K562 (cell line): ENCODE results near the gene DNAJB1. TPM values are rescaled to one million over a fixed set of nuclear protein-coding genes. Genes with fewer than 3 reads are reported as not detected.

Experiments used
- CAMTA2 ChIP-seq: fragments of 250-450 bp; sonication (Bioruptor Pico); conservative IDR thresholded peaks from 2 replicates; pipeline ENCODE4 v1.5.1; 2022
- CHAMP1 ChIP-seq: fragments of 450-650 bp; IDR thresholded peaks from 2 replicates; pipeline ENCODE4 v1.6.1; 2016; ENCODE audit warnings: mild to moderate bottlenecking
- FOXK2 ChIP-seq, 2 experiments: fragments of 450-650 bp; IDR thresholded peaks in 1 of 2; conservative IDR thresholded peaks in 1 of 2; 2 replicates each; pipeline ENCODE4 v1.6.1; 2016; ENCODE audit warnings: low read depth in 2 of 2, mild to moderate bottlenecking in 1 of 2
- HDAC3 ChIP-seq: fragments of 450-650 bp; IDR thresholded peaks from 2 replicates; pipeline ENCODE4 v1.6.1; 2018; ENCODE audit warnings: borderline replicate concordance, mild to moderate bottlenecking, moderate library complexity; ENCODE audit not compliant: partially characterized antibody
- HDAC6 ChIP-seq: IDR thresholded peaks from 2 replicates; pipeline ENCODE4 v1.6.1; 2012; ENCODE audit warnings: low read depth, mild to moderate bottlenecking, control low read depth, inconsistent platforms, low read length, moderate library complexity
- HES1 ChIP-seq: fragments of 450-650 bp; IDR thresholded peaks from 2 replicates; pipeline ENCODE4 v1.6.1; 2016; ENCODE audit warnings: low read depth, mild to moderate bottlenecking, moderate library complexity
- HMBOX1 ChIP-seq: sonication (generic); IDR thresholded peaks from 2 replicates; pipeline ENCODE4 v1.6.1; 2016
- MCM7 ChIP-seq, 2 experiments: fragments of 450-650 bp; IDR thresholded peaks; 2 replicates each; pipeline ENCODE4 v1.6.1; 2016 to 2018
- NELFE ChIP-seq: IDR thresholded peaks from 2 replicates; pipeline ENCODE4 v1.6.1; 2011; ENCODE audit warnings: mild to moderate bottlenecking; ENCODE audit not compliant: insufficient read depth, insufficient read length
- NFATC3 ChIP-seq: fragments of 450-650 bp; IDR thresholded peaks from 2 replicates; pipeline ENCODE4 v1.6.1; 2017; ENCODE audit warnings: mild to moderate bottlenecking
- NFRKB ChIP-seq: fragments of 450-650 bp; IDR thresholded peaks from 2 replicates; pipeline ENCODE4 v1.6.1; 2016; ENCODE audit warnings: low read depth
- RBM15 ChIP-seq: fragments of 200-400 bp; formaldehyde crosslinking; IDR thresholded peaks from 2 replicates; pipeline ENCODE4 v1.6.1; 2018; ENCODE audit warnings: mild to moderate bottlenecking, low read length, moderate library complexity; ENCODE audit not compliant: insufficient read depth
- SMC3 ChIP-seq: conservative IDR thresholded peaks from 2 replicates; pipeline ENCODE4 v1.6.1; 2011; ENCODE audit warnings: low read depth, low read length, improper control_type of control experiment; ENCODE audit not compliant: insufficient read depth
- ZNF347 ChIP-seq: fragments of 450-650 bp; formaldehyde crosslinking; IDR thresholded peaks from 2 replicates; pipeline ENCODE4 v1.4.0; 2020; ENCODE audit warnings: low read depth, mild to moderate bottlenecking, moderate library complexity
- ZSCAN29 ChIP-seq: fragments of 450-650 bp; IDR thresholded peaks from 2 replicates; pipeline ENCODE4 v1.6.1; 2017
- polyA plus RNA-seq, 8 experiments: library from polyadenylated mRNA; depleted of rRNA in 4 of 8; stranded (reverse) in 5 of 8; unstranded in 3 of 8; fragments of >200 nt; fragmentation: Nextera tagmentation in 2 of 8; fragmentation: Illumina TruSeq in 1 of 8; extraction: Ambion mirVana in 2 of 8; extraction: Trizol in 1 of 8; gene quantifications; 2 replicates each; pipeline versions ENCODE4 v1.2.1 to v1.2.3, GENCODE V29; 2011 to 2014; ENCODE audit warnings: inconsistent platforms in 1 of 8, missing spikeins in 1 of 8
- total RNA-seq, 7 experiments: library from RNA; depleted of rRNA in 6 of 7; stranded (reverse); fragments of >200 nt in 6 of 7; fragmentation: Illumina TruSeq in 2 of 7; extraction: Trizol in 2 of 7; gene quantifications; 2 replicates each; pipeline versions ENCODE4 v1.2.1 to v1.2.3, GENCODE V29; 2011 to 2021; ENCODE audit warnings: low replicate concordance in 1 of 7
- TF ChIP-seq, protein P1 (sequence below): IDR thresholded peaks from 2 replicates; pipeline ENCODE4 v1.6.1; 2011; ENCODE audit warnings: borderline replicate concordance, low read depth, mild to moderate bottlenecking, moderate library complexity, low read length; ENCODE audit not compliant: insufficient read depth, poor library complexity, severe bottlenecking
- TF ChIP-seq, protein P2 (sequence below): sonication (generic); formaldehyde crosslinking; IDR thresholded peaks from 2 replicates; pipeline ENCODE4 v1.8.1; 2023; ENCODE audit warnings: mild to moderate bottlenecking, missing genetic modification reagents
- TF ChIP-seq, protein P3 (sequence below): sonication (generic); formaldehyde crosslinking; IDR thresholded peaks from 2 replicates; pipeline ENCODE4 v1.8.1; 2023; ENCODE audit warnings: mild to moderate bottlenecking, missing genetic modification reagents

DNAJB1 gene
- total and polyA plus RNA-seq, 9 of the 15 experiments (the other 6 are each of a cell fraction or from before 2014, with no cell fraction given): 13.2 to 113 (median 62.1) TPM

DNA sequence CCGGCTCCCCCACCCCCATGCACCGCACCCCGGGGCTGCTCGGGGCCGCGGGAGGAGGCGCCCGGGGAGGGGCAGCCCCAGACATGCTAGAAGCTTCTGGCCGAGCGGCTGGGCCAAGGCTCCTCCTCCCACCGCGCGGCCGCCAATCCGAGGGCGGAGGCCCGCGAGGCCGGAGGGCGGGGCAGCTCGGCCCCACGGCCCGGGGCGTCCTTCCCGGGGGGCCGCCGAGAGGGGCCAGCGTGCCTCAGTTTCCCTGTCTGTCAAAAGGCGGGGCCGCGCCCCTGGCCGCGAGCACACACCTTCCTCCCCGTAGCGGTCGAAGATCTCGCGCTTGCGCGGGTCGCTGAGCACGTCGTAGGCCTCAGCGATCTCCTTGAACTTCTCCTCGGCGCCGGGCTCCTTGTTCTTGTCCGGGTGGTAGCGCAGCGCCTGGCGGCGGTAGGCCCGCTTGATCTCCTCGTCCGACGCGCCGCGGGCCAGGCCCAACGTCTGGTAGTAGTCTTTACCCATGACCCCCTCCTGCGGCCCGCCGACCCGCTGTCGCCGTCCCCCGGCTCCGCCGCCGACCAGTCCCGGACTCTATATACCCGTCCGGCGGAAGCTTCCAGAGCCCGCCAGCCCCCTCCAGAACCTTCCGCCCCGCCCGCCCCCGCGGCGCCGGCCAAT lies at the start of gene DNAJB1 (continued):
- TF ChIP-seq CHAMP1 (no peak), ZSCAN29 (no peak), NFATC3 (no peak), HDAC3 (no peak), NELFE (peak; percentile 67), FOXK2 (conservative IDR thresholded peaks at IDR 0.05 in 1 of 2, IDR thresholded peaks at IDR 0.05 in 1 of 2; ENCODE audit: low read depth in 2 of 2) (no peak), SMC3 (0 out of 2 replicates have a peak, but pooled peaks have one; percentile 3), HMBOX1 (no peak), ZNF347 (CRISPR knock-in tag) (no peak), HDAC6 (no peak), CAMTA2 (CRISPR knock-in tag) (no peak), HES1 (no peak), MCM7 (IDR thresholded peaks at IDR 0.05) (no peak), NFRKB (no peak), RBM15 (no peak)
- TF ChIP-seq, protein P1, sequence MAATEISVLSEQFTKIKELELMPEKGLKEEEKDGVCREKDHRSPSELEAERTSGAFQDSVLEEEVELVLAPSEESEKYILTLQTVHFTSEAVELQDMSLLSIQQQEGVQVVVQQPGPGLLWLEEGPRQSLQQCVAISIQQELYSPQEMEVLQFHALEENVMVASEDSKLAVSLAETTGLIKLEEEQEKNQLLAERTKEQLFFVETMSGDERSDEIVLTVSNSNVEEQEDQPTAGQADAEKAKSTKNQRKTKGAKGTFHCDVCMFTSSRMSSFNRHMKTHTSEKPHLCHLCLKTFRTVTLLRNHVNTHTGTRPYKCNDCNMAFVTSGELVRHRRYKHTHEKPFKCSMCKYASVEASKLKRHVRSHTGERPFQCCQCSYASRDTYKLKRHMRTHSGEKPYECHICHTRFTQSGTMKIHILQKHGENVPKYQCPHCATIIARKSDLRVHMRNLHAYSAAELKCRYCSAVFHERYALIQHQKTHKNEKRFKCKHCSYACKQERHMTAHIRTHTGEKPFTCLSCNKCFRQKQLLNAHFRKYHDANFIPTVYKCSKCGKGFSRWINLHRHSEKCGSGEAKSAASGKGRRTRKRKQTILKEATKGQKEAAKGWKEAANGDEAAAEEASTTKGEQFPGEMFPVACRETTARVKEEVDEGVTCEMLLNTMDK: no peak
- TF ChIP-seq, protein P2, sequence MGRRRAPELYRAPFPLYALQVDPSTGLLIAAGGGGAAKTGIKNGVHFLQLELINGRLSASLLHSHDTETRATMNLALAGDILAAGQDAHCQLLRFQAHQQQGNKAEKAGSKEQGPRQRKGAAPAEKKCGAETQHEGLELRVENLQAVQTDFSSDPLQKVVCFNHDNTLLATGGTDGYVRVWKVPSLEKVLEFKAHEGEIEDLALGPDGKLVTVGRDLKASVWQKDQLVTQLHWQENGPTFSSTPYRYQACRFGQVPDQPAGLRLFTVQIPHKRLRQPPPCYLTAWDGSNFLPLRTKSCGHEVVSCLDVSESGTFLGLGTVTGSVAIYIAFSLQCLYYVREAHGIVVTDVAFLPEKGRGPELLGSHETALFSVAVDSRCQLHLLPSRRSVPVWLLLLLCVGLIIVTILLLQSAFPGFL (CRISPR knock-in tag): 0 out of 2 replicates have a peak, but pooled peaks have one; percentile 64
- TF ChIP-seq, protein P3, sequence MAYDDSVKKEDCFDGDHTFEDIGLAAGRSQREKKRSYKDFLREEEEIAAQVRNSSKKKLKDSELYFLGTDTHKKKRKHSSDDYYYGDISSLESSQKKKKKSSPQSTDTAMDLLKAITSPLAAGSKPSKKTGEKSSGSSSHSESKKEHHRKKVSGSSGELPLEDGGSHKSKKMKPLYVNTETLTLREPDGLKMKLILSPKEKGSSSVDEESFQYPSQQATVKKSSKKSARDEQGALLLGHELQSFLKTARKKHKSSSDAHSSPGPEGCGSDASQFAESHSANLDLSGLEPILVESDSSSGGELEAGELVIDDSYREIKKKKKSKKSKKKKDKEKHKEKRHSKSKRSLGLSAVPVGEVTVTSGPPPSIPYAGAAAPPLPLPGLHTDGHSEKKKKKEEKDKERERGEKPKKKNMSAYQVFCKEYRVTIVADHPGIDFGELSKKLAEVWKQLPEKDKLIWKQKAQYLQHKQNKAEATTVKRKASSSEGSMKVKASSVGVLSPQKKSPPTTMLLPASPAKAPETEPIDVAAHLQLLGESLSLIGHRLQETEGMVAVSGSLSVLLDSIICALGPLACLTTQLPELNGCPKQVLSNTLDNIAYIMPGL: no peak
